NCI-H2227 (cell line): Measurements from ENCODE around the gene CDKAL1.
"Not testable (repeated sequence)": the region's sequence is repeated elsewhere in the genome, so short reads cannot be mapped to it uniquely, and the experiment has no call there.

ENCODE experiments used
- DNase-seq: peaks from one replicate; lab custom pipeline; 2025; ENCODE audit not compliant: unreplicated experiment; lab: John Stamatoyannopoulos, UW

The CDKAL1 gene

DNA sequence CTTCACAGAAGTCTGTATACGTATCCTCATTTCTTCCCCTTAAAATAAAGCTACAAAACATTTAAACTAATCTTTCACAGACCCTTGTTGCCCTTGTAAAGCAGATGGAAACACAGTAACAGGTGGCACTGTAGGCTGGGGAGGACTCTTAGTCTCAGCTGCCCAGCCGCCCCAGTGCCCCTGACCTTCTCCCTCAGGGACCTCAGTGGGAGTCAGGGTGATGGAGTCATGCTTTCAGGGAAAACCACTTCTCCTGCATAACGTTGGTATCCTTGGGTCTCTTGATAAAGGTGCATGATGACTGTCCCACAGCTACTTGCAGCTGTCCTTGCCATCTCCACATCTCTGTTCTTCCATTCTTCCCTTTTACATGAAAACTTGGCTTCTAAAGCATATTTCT, 198.6 kb downstream of the CDKAL1 start:
- DNase-seq: no peak

- DNase-seq: no peak
These were observed 203.7 kb downstream of the CDKAL1 start for GRCh38 chr6:20737912-20738311.

DNA sequence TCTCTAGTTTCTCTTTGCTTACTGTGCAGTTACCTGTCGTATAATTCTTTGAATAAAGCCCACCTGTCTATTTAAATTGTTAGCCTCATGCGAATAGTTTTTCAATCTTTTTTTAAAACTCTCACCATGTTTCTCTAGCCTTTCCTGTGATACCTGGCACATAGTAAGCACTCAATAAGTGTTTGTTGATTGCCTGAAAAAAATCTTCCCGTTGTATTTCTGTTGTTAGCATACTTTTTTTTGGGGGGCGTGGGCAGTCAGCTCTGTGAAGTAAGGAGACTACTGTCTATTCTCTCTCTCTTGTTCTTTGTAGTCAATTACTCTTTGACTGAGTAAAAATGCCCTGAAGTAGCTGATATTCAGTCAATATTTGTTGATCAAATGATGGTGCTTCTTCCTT, 205.8 kb downstream of the CDKAL1 start:
- no peak for DNase-seq

- DNase-seq: no peak
These were observed 206.5 kb downstream of the CDKAL1 start for GRCh38 chr6:20740727-20741126.

GRCh38 chr6:20741490-20741889, 207.2 kb downstream of the CDKAL1 start:
- DNase-seq: no peak

DNA sequence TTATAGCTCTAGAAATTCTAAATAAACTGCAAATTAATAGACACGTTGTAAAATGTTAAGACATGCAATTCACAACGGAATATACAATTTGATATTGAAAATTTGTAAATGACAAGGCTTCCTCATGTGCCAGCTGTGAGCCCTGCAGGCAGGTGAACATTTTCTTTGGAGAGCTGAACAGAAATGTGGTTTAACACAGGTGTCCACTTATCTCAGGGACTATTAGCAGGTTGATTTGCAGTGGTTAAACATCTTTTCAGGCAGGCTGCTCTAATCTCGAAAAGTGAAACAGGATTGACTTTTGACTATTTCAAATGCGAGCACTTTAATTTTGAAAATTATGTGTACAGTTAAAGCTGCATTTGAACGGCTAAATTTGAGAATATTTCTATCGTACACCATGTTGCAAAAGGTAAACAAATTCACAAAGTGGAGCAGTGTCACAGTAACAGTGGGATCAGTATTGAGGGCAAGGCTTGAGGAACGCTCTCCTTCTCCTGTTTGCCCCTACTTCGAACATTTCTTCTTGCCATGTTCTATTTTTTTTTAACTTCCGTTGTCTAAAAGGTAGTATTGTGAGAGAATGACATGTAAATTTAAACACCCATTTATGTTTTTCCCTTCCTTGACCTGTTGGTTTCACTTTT, 210.8 kb downstream of the CDKAL1 start:
- no peak for DNase-seq

- DNase-seq: no peak
These were observed 211.8 kb downstream of the CDKAL1 start for GRCh38 chr6:20746024-20746423.

DNA sequence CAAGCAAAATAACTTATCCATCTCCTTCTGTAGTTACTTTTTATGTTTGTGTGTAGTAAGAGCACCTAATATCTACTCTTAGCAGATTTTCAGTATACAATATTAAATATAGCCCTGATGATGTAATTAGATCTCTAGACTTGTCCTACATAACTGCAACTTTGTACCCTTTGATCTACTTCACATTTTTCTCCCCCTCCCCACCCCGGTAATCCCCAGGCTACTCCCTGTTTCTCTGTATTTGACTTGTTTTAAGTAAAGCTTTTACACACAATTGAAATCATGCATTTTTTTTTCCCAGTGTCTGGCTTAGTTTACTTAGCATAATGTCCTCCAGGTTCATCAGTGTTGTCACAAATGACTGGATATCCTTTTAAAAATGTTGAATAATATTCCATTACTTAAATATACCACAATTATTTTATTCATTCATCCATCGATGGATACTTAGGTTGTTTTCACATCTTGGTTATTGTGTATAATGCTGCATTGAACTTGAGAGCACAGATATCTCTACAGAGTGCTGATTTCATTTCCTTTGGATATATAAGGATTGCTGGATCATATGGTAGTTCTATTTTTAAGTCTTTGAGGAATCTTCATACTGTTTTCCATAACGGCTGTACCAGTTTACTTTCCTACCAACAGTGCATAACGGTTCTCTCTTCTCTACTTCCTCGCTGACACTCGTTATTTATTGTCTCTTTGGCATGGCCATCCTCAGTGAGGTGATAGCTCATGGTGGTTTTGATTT, 212.7 kb downstream of the CDKAL1 start:
- DNase-seq: no peak

DNA sequence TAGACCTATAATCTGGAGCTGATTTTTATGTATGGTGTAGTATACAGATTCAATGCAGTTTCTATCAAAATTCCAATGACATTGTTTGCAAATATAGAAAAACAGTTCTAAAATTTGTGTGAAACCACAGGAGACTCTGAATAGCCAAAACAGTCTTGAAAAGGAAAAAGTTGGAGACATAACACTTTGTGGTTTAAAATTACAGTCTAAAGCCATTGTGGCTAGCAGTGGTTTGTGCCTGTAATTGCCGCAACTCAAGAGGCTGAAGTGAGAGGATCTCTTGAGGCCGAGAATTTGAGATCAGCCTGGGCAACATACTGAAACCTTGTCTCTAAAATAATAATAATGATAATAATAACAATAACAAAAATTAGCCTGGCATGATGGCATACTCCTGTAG, 213.7 kb downstream of the CDKAL1 start:
- no peak for DNase-seq

DNA sequence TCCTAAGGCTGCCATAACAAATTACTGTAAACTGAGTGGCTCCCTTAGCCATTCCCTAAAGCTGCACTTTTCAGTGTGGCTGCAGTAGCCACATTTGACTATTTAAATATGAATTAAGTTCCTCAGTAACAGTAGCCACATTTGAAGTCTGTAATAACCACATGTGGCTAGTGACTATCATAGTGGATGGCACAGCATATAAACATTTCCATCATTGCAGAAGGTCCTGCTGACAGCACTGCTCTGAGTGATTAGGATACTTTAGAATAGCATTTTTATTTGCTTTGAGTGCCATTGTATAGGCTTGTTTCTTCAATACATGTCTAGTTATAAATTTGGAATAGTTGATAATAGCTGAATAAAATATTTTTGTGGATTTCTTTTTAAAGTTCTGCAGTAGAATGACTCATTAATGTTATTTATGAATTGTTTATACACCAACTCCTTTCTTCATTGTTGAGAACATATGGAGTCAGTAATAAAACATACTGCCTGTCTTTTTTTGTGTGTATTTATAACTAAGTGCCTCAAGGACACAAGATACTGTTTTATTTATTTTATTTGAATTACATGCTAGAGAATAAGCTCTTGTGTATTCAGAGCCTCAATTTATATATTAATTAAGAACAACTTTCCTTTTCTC, 217.2 kb downstream of the CDKAL1 start:
- no peak for DNase-seq

DNA sequence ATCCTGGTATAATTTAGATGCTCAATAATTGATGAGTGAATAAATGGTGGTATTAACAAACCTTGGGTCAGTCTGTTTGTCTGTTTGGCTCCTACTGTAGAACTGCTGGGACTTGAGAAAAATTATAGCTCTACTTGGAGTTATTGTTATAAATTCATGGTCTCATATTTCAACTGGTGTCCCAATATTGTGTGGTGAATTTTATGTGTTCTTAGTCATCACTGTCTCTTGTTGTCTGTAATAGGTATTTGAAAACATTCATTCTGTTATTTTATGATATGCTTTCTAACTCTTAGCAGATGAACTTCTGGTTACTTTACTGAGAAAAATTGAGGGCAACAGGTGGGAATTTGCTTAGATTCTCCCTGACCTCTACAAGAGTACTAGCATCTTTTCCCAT, 221.4 kb downstream of the CDKAL1 start:
- no peak for DNase-seq

DNA sequence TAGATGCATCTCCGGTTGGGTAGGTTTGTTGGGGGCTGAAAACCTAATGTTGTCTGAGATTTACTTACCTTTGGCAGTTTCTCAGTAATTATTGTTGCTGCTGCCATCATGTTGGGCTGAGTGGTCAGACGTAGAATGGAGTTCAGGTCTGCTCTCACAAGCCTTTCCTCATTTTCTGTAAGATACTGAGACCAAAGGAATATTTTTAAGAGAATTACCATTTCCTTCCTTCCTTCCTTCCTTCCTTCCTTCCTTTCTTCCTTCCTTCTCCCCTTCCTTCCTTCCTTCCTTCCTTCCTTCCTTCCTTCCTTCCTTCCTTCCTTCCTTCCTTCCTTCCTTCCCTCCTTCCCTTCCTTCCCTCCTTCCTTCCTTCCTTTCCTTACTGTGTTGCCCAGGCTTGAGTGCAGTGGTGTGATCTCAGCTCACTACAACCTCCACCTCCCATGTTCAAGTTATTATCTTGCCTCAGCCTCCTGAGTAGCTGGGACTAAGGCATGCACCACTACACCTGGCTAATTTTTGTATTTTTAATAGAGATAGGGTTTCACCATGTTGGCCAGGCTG, 222.4 kb downstream of the CDKAL1 start:
- DNase-seq: not testable (repeated sequence)

DNA sequence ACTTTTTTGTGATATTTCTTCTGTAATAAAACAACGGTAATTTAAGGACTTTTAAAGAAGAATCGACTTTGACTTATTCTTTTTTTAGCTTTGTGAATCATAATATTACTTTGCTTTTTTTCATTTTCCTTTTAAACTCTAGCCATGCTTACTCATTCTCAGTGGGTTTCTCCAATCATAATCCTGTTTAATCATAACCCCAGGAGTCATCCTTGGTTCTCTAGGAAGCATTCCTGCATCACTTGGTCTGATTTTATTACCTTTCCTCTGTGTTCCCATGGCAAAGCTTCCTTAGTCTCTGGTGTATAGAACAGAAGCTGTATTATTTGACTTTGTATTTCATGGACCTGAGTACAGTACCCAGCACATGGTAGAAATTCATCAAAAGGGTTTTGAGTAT, 223.5 kb downstream of the CDKAL1 start:
- DNase-seq: no peak

DNA sequence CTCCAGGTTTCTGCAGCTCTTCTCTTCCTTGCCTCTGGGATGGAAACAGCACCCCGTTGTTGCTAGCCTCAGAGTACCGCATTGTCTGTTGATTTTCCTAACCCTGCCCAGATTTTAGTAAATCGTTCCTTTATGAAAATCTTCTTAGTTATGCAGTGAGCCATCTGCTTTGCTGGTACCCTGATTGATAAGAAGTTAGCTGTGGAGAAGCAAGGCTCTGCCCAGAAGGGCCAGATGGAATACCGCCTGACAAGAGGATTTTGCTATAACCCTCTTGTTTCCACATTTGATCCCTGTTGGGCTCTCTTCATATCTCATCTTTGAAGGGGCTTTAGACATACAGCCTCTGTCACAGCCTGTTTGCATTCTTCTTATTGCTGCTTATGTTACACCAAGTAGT, 229.0 kb downstream of the CDKAL1 start:
- no peak for DNase-seq

DNA sequence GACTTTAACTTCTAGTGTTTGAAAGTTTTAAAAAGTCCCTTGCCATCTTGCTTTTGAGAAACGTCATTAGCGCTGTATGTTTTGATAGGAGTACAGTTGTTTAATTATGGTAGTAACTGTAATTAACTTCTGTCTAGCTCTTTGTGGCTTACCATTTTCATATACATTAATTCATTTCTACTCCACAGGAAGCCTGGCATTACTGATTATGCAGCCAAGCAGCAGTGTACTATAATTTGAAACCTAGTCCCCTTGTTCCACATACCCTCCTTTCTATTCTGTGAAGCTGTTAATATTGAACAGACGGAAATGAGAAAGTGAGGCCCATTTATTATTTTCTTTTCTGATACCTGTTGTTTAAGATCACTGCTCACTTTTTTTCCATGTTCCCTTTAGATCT, 235.4 kb downstream of the CDKAL1 start:
- DNase-seq: no peak

DNA sequence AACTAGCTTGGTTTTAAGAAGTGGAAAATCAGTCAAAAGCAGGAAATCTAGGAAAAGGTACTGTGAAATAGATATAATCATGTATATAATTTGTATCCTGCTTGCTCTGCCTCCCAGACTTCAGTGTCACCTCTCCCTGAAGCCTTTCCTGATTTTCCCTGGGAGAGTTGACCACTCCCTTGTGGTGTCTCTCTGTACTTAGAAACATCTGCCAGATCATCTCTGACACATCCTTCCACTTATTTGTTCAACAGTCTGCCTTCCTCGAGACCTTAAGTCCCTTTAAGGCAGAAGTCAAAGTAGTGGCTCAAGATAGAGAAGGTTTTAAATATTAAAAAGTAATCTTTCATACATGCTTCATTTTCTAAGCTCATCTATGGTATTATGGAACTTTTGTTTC, 236.5 kb downstream of the CDKAL1 start:
- DNase-seq: no peak

DNA sequence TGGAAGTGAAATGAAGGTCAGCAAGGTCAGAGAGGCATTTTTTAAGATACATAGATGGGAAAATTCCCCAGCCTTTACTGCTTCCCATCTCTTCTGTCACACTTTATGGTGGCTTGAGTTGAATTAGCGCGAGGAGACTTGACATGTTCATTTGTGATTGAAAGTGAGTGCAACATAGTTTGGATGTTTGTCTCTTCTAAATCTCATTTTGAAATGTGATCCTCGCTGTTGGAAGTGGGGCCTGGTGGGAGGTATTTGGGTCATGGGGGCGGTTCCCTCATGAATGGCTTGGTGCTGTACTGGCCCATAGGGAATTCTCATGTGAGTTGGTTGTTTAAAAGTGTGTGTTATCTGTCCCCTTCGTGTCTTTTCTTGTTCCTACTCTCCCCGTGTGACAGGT, 237.2 kb downstream of the CDKAL1 start:
- DNase-seq: no peak

DNA sequence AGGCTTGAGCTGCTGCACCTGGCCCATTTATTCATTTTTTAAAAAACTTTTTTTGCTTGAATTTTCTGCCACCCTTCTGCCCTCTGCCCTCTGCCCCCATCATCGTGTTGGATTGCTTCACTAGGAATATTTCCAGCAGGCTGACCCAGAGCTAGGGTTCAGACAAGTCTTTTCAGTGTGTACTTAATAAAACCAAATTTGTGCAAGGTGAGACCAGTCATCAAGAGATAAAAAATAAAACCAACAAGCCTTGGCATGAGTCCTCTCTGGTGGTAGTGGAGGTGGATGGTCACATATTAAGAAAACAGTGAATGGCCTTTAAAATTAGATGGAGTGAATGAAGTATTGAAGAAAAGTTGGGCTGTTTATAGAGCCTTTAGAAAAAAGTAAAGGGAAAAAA, 239.6 kb downstream of the CDKAL1 start:
- DNase-seq: no peak

DNA sequence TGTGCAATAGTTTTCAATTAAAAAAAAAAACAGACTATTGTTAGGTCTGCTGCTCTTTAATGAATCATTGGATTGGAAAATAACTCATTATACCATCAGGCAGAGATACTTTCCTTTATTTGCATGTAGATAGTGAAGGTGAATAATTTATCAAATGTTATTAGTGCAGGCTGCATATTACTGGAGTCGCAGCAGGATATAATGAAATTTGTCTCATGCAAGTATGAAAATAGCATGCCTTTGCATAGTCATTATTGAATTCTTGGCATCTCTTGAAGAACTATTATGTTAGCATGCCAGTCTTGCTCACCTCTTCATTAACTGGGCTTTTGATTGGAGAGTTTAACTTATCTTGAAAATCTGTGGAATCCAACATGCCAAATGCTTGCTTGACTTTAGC, 241.7 kb downstream of the CDKAL1 start:
- no peak for DNase-seq

DNA sequence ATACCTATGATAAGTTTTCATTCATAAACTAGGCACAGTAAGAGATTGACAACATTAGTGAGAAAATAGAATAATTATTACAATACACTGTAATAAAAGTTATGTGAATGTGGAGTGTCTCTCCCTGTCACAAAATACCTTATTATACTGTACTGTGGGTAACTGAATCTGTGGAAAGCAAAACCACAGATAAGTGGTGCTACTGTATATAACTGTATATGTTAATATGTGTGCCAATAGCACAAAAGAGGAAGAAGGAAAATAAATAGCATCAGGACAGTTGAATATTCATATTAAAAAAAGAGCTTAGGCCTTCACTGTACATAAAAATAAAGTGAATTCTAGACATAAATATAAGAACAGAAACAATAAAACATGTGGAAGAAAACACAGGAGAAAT, 243.5 kb downstream of the CDKAL1 start:
- DNase-seq: no peak

GRCh38 chr6:20778459-20778858, 244.2 kb downstream of the CDKAL1 start:
- no peak for DNase-seq

DNA sequence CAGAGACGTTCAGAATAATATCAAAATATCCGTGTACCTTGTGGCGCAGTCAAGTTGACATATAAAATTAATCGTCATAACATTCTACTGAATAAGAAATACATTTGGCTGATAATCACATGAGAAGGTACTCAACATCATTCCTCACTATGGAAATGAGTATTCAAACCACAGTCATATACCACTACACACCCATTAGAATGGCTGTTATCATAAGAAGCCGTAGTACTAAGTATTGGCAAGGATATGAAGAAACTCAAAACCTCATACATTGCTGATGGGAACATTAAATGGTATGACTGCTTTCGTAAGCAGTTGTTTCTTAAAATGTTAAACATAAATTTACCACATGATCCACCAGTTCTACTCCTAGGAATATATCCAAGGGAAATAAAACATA, 244.7 kb downstream of the CDKAL1 start:
- no peak for DNase-seq
